HepG2 (cell line): Measurements from ENCODE around the gene STAT4. TPM values are rescaled to one million over a fixed set of nuclear protein-coding genes. Genes with fewer than 3 reads are reported as not detected.

Experiments used
- ATAC-seq: fragments of 200-7000 bp; cut with Tn5 transposase; 3 replicates; pipeline ENCODE4 v1.9.1; 2020; ENCODE audit warnings: mild to moderate bottlenecking, moderate library complexity
- BruUV-seq: library from RNA; stranded (reverse); fragments of 400-500 nt; replicated peaks from 2 replicates; lab custom pipeline; 2021; lab: Mats Ljungman, UMichigan
- CTCF ChIA-PET: fragments of 300-600 bp; formaldehyde crosslinking; extraction: SDS; loops from one replicate; lab custom pipeline; 2021; ENCODE audit warnings: low total read pairs, inconsistent platforms, low intra/inter-chr PET ratio; lab: Yijun Ruan, JAX
- POLR2A ChIA-PET: fragments of 350-600 bp; sonication (Branson Sonifier 250); formaldehyde crosslinking; loops from one replicate; lab custom pipeline; 2020; ENCODE audit warnings: antibody characterized with exemption, inconsistent platforms; lab: Yijun Ruan, JAX
- DNase-seq: peaks from one replicate; pipeline ENCODE4 v3.0.0-alpha.2; 2015; ENCODE audit warnings: low spot score
- FAIRE-seq: peaks from 3 replicates; lab custom pipeline; 2011; peaks lifted over from hg19 to GRCh38; lab: Jason Lieb, UNC
- H2AFZ ChIP-seq: one replicate; pipeline ENCODE4 v1.6.1; 2011; ENCODE audit warnings: low read length, inconsistent platforms
- H3K27ac ChIP-seq: fragments of 300-600 bp; 3 replicates; pipeline ENCODE4 v1.8.0; 2011; ENCODE audit warnings: mixed run types, mild to moderate bottlenecking, mixed read lengths, low read length, inconsistent platforms; ENCODE audit not compliant: insufficient read depth; ENCODE audit errors: extremely low read length
- H3K27me3 ChIP-seq, 2 experiments: fragments of 200-600 bp in 1 of 2; 2 replicates in 1 of 2; 3 replicates in 1 of 2; pipeline versions ENCODE4 v1.6.0 to v1.8.0; 2011; ENCODE audit warnings: low read length in 2 of 2, mild to moderate bottlenecking in 2 of 2, moderate library complexity in 2 of 2, inconsistent platforms in 1 of 2; ENCODE audit not compliant: insufficient read depth in 2 of 2, control insufficient read depth in 1 of 2
- H3K36me3 ChIP-seq, 2 experiments: fragments of 200-600 bp in 1 of 2; replicated peaks in 1 of 2; 2 replicates in 1 of 2; 3 replicates in 1 of 2; pipeline versions ENCODE4 v1.5.1 to v1.8.0; 2011; ENCODE audit warnings: low read length in 2 of 2, inconsistent platforms in 1 of 2; ENCODE audit not compliant: insufficient read depth in 2 of 2, control insufficient read depth in 1 of 2
- H3K4me1 ChIP-seq: 2 replicates; pipeline ENCODE4 v1.5.1; 2012; ENCODE audit warnings: low read length, inconsistent platforms; ENCODE audit not compliant: insufficient read depth
- H3K4me2 ChIP-seq: 2 replicates; pipeline ENCODE4 v1.6.0; 2011; ENCODE audit warnings: low read depth, low read length, inconsistent platforms
- H3K4me3 ChIP-seq, 3 experiments: fragments of 200-600 bp in 1 of 3; sonication (generic), shearing (Covaris generic) in 1 of 3; replicated peaks in 1 of 3; 2 replicates each; pipeline ENCODE4 v1.5.1; 2011 to 2016; ENCODE audit warnings: low read length in 3 of 3, inconsistent platforms in 2 of 3, low read depth in 2 of 3, mild to moderate bottlenecking in 2 of 3, control low read depth in 1 of 3, mixed read lengths in 1 of 3; ENCODE audit not compliant: insufficient read depth in 1 of 3
- H3K79me2 ChIP-seq: one replicate; pipeline ENCODE4 v1.6.1; 2011; ENCODE audit warnings: low read length, inconsistent platforms; ENCODE audit not compliant: insufficient read depth
- H3K9ac ChIP-seq: 2 replicates; pipeline ENCODE4 v1.6.0; 2011; ENCODE audit warnings: mild to moderate bottlenecking, low read depth, low read length, inconsistent platforms; ENCODE audit not compliant: insufficient read depth
- H3K9me3 ChIP-seq: 2 replicates; pipeline ENCODE4 v1.5.1; 2012; ENCODE audit warnings: mild to moderate bottlenecking, low read length
- H4K20me1 ChIP-seq: 2 replicates; pipeline ENCODE4 v1.6.0; 2011; ENCODE audit warnings: inconsistent platforms, mild to moderate bottlenecking, low read length, moderate library complexity; ENCODE audit not compliant: insufficient read depth
- ESRRA ChIP-seq: sonication (generic); formaldehyde crosslinking; IDR thresholded peaks from 2 replicates; pipeline ENCODE4 v1.5.1; 2020; ENCODE audit warnings: mild to moderate bottlenecking, low read depth, missing genetic modification reagents
- GPBP1L1 ChIP-seq: sonication (generic); formaldehyde crosslinking; IDR thresholded peaks from 2 replicates; pipeline ENCODE4 v1.5.0; 2020; ENCODE audit warnings: mild to moderate bottlenecking, missing genetic modification reagents
- HDAC6 ChIP-seq: fragments of 200-600 bp; sonication (generic); IDR thresholded peaks from 2 replicates; pipeline ENCODE4 v1.7.0; 2017; ENCODE audit warnings: mild to moderate bottlenecking, antibody characterized with exemption, low read length, low read depth
- KAT7 ChIP-seq: IDR thresholded peaks from 2 replicates; pipeline ENCODE4 v1.6.1; 2018; ENCODE audit warnings: borderline replicate concordance, missing compliant biosample characterization
- MIER3 ChIP-seq: IDR thresholded peaks from 2 replicates; pipeline ENCODE4 v1.6.1; 2016; ENCODE audit warnings: missing compliant biosample characterization, borderline replicate concordance
- NFE2L1 ChIP-seq: sonication (generic); formaldehyde crosslinking; IDR thresholded peaks from 2 replicates; pipeline ENCODE4 v1.4.0; 2020; ENCODE audit warnings: missing genetic modification reagents, mild to moderate bottlenecking, borderline replicate concordance
- SCMH1 ChIP-seq: sonication (generic); formaldehyde crosslinking; IDR thresholded peaks from 2 replicates; pipeline ENCODE4 v1.9.0; 2021; ENCODE audit warnings: missing genetic modification reagents, mild to moderate bottlenecking, borderline replicate concordance
- YEATS2 ChIP-seq: sonication (generic); formaldehyde crosslinking; IDR thresholded peaks from 2 replicates; pipeline ENCODE4 v1.4.0; 2020; ENCODE audit warnings: missing genetic modification reagents, borderline replicate concordance
- ZNF138 ChIP-seq: sonication (generic); formaldehyde crosslinking; IDR thresholded peaks from 2 replicates; pipeline ENCODE4 v1.5.0; 2020; ENCODE audit warnings: mild to moderate bottlenecking, low read depth, missing genetic modification reagents
- ZNF580 ChIP-seq: IDR thresholded peaks from 2 replicates; pipeline ENCODE4 v1.6.1; 2016; ENCODE audit warnings: low read depth, borderline replicate concordance
- ZNF737 ChIP-seq: sonication (generic); formaldehyde crosslinking; IDR thresholded peaks from 2 replicates; pipeline ENCODE4 v1.5.0; 2020; ENCODE audit warnings: missing genetic modification reagents, mild to moderate bottlenecking, borderline replicate concordance
- whole genome bisulfite sequencing: methylation state at CpG from one replicate; pipeline ENCODE4 v1.1.6; 2017; ENCODE audit warnings: low lambda C conversion rate; 5-methylcytosine and 5-hydroxymethylcytosine counted together
- in situ Hi-C: cut with HindIII; loops from 2 replicates; pipeline ENCODE4 v1.10.0; 2017; ENCODE audit warnings: low pct_unique_long_range_greater_than_20kb; ENCODE audit not compliant: extremely low pct_ligation_motif_present
- intact Hi-C: fragments of 100-400 bp; cut with micrococcal nuclease; formaldehyde crosslinking; loops from one replicate; pipeline ENCODE4 v1.10.0; 2022; ENCODE audit not compliant: unreplicated experiment
- polyA plus RNA-seq, 8 experiments: library from polyadenylated mRNA; depleted of rRNA in 3 of 8; stranded (reverse) in 7 of 8; unstranded in 1 of 8; fragments of >200 nt; fragmentation: Illumina TruSeq in 4 of 8; extraction: Trizol in 4 of 8; gene quantifications; 2 replicates each; pipeline versions ENCODE4 v1.2.1 to v1.2.3, GENCODE V29; 2011 to 2016; ENCODE audit warnings: low read depth in 4 of 8, missing spikeins in 1 of 8, mixed read lengths in 1 of 8; ENCODE audit not compliant: insufficient read depth in 1 of 8
- total RNA-seq, 5 experiments: library from RNA; depleted of rRNA; stranded (reverse); fragments of >200 nt; fragmentation: Illumina TruSeq; extraction: Trizol; gene quantifications; 2 replicates each; pipeline ENCODE4 v1.2.3, GENCODE V29; 2016; ENCODE audit warnings: low read depth in 1 of 5
- TF ChIP-seq, protein P1 (sequence below): sonication (generic); formaldehyde crosslinking; IDR thresholded peaks from 2 replicates; pipeline ENCODE4 v1.4.0; 2020; ENCODE audit warnings: missing genetic modification reagents, low read depth, mild to moderate bottlenecking, borderline replicate concordance

The STAT4 gene
- total and polyA plus RNA-seq, 2 of the 13 experiments (the other 11 are each of a cell fraction or from before 2014, with no cell fraction given): 0.37 TPM; not detected in 1

DNA sequence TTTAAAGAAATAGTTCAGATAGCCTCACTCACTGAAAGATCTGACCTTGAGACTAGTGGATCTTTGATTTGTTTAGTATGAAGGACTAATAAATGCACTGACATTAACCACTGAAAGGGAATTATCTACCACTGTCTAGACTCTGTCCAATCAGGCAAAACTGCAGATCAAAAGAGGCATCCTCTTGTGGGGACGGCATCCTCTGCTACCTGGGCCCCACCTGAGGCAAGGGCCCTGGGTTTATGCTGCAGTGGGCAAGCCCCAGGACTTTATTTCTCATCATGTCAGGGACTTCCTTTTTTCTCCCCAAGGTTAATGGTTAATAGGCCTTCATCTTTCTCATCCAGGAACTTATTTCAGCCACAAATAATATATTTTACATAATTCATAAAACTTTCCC is 169.1 kb downstream of the STAT4 start (continued):
- no peak for TF ChIP-seq SCMH1 (CRISPR knock-in tag)
- TF ChIP-seq GPBP1L1 (CRISPR knock-in tag): no peak
- no peak for TF ChIP-seq ZNF138
- TF ChIP-seq, all 625 proteins: peak for 0

GRCh38 chr2:190981333-190981732 is 169.5 kb downstream of the STAT4 start:
- DNase-seq: no peak
- Histone ChIP-seq H3K4me3 (no peak overlapping the region), H3K27me3 (no peaks in the 10 kb centered on the region), H3K4me1 (no peaks in the 10 kb centered on the region), H4K20me1 (no peaks in the 10 kb centered on the region), H3K4me2 (no peak overlapping the region), H2AFZ (no peak overlapping the region), H3K9me3 (no peaks in the 10 kb centered on the region), H3K79me2 (no peaks in the 10 kb centered on the region)
- FAIRE-seq: no peak
- BruUV-seq: TSS peak; percentile 2
- POLR2A ChIA-PET: no interaction called here
- no peak for ATAC-seq
- TF ChIP-seq NFE2L1 (no peak), KAT7 (CRISPR knock-in tag) (no peak), HDAC6 (no peak), ZNF580 (CRISPR knock-in tag) (no peak), MIER3 (CRISPR knock-in tag) (no peak), YEATS2 (no peak), ESRRA (no peak), ZNF737 (no peak)
- TF ChIP-seq, protein P1, sequence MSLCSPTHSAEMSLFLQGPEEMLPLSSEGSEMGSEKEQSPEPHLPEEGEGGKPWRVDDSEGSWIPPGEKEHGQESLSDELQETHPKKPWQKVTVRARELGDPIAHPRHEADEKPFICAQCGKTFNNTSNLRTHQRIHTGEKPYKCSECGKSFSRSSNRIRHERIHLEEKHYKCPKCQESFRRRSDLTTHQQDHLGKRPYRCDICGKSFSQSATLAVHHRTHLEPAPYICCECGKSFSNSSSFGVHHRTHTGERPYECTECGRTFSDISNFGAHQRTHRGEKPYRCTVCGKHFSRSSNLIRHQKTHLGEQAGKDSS (CRISPR knock-in tag): no peak
- TF ChIP-seq, all 625 proteins: peak for 0
- Histone ChIP-seq H3K27ac (no peak overlapping the region), H3K36me3 (peaks cover 41 to 93% of the 10 kb centered on the region in 2 experiments), H3K9ac (no peak overlapping the region)
- in situ Hi-C loops (no loop called here), intact Hi-C loops (loop anchor here (10.0 kb wide), 1 partner anchor 377 kb away; no protein-coding TSS in a partner anchor)
- CTCF ChIA-PET: no interaction called here
- 95% methylated on average over 6 of the region's 6 CpGs for WGBS
